ENCODE measurements around the gene WFDC10A. TPM values are rescaled to one million over a fixed set of nuclear protein-coding genes. Genes with fewer than 3 reads are reported as not detected.

WFDC10A gene
- total and polyA plus RNA-seq, 4 experiments from 2014 or later = not detected

GRCh38 chr20:45679650-45680049 is 50.1 kb downstream of the WFDC10A start:
- Mint-ChIP-seq H3K36me3 (peaks cover 0 to 4% of the 10 kb centered on the region in 2 donors), H3K27me3 (peaks cover 9 to 25% of the 10 kb centered on the region in 2 donors)
- CTCF ChIA-PET (ENCODE audit: partially characterized antibody) = no interaction called here

More at GRCh38 chr20:45679650-45680049, 50.1 kb downstream of the WFDC10A start:
- no peak overlapping the region for H3K4me3 Mint-ChIP-seq
- Histone ChIP-seq H3K4me1 (ENCODE audit: insufficient read depth, low read length) (no peaks in the 10 kb centered on the region), H3K9me3 (ENCODE audit: control insufficient read depth in 1 of 2, low read length in 2 of 2) (peaks cover 0 to 12% of the 10 kb centered on the region in 2 donors), H3K27me3 (ENCODE audit: insufficient read depth, low read length) (no peaks in the 10 kb centered on the region), H3K27ac (ENCODE audit: low read depth, low read length) (no peak overlapping the region), H3K4me3 (ENCODE audit: low read length in 2 of 2) (no peak overlapping the region), H3K36me3 (ENCODE audit: insufficient read depth, low read length) (no peaks in the 10 kb centered on the region)
- no peaks in the 10 kb centered on the region for H3K4me1 Mint-ChIP-seq
- no peak overlapping the region for H3K27ac Mint-ChIP-seq
- no peak for DNase-seq
- peaks cover 3 to 56% (median 41%) of the 10 kb centered on the region in 8 donors for H3K9me3 Mint-ChIP-seq
- intact Hi-C loops (cut with micrococcal nuclease) = no loop called here
- POLR2A ChIA-PET (ENCODE audit: partially characterized antibody) = no interaction called here

Other genes with a start within 250 kb of the WFDC10A start
- gene DBNDD2, start 221.4 kb upstream of the WFDC10A start, total RNA-seq = 10 to 100 TPM; 17.8 to 18.4 TPM
- gene DBNDD2, start 221.4 kb upstream of the WFDC10A start, polyA plus RNA-seq = 10 to 100 TPM; 12.9 to 15.4 TPM
- gene PIGT, start 213.6 kb upstream of the WFDC10A start, total RNA-seq = 10 to 100 TPM; 81.9 to 84.5 TPM
- gene PIGT, start 213.6 kb upstream of the WFDC10A start, polyA plus RNA-seq = 10 to 100 TPM; 85.6 to 92.2 TPM
- 1 to 10 TPM in 1 of 2 experiments, under 1 TPM in 1; 0.73 to 1.6 TPM for gene WFDC2, start 160.0 kb upstream of the WFDC10A start, total RNA-seq
- not detected for gene WFDC2, start 160.0 kb upstream of the WFDC10A start, polyA plus RNA-seq
- not detected for gene SPINT3, start 114.1 kb upstream of the WFDC10A start, total RNA-seq
- gene SPINT3, start 114.1 kb upstream of the WFDC10A start, polyA plus RNA-seq = not detected
- gene WFDC6, start 90.3 kb upstream of the WFDC10A start, total RNA-seq = not detected
- gene WFDC6, start 90.3 kb upstream of the WFDC10A start, polyA plus RNA-seq = not detected
- gene EPPIN, start 82.3 kb upstream of the WFDC10A start, total RNA-seq = not detected
- not detected for gene EPPIN, start 82.3 kb upstream of the WFDC10A start, polyA plus RNA-seq
- gene WFDC8, start 50.5 kb upstream of the WFDC10A start, total RNA-seq = not detected
- not detected for gene WFDC8, start 50.5 kb upstream of the WFDC10A start, polyA plus RNA-seq
- gene WFDC9, start 1.5 kb downstream of the WFDC10A start, total RNA-seq = not detected
- not detected for gene WFDC9, start 1.5 kb downstream of the WFDC10A start, polyA plus RNA-seq
- not detected for gene WFDC11, start 40.5 kb downstream of the WFDC10A start, total RNA-seq
- not detected for gene WFDC11, start 40.5 kb downstream of the WFDC10A start, polyA plus RNA-seq
- not detected for gene WFDC13, start 72.3 kb downstream of the WFDC10A start, total RNA-seq
- not detected for gene WFDC13, start 72.3 kb downstream of the WFDC10A start, polyA plus RNA-seq
- gene WFDC10B, start 75.3 kb downstream of the WFDC10A start, total RNA-seq = not detected
- gene WFDC10B, start 75.3 kb downstream of the WFDC10A start, polyA plus RNA-seq = not detected
- not detected for gene SPINT4, start 92.6 kb downstream of the WFDC10A start, total RNA-seq
- gene SPINT4, start 92.6 kb downstream of the WFDC10A start, polyA plus RNA-seq = not detected
- gene WFDC3, start 162.1 kb downstream of the WFDC10A start, total RNA-seq = not detected
- not detected for gene WFDC3, start 162.1 kb downstream of the WFDC10A start, polyA plus RNA-seq
- 10 to 100 TPM; 18.6 TPM for gene DNTTIP1, start 162.2 kb downstream of the WFDC10A start, total RNA-seq
- 10 to 100 TPM; 37.3 to 49.9 TPM for gene DNTTIP1, start 162.2 kb downstream of the WFDC10A start, polyA plus RNA-seq
- gene UBE2C, start 182.9 kb downstream of the WFDC10A start, total RNA-seq = under 1 TPM; 0.55 to 0.61 TPM
- gene UBE2C, start 182.9 kb downstream of the WFDC10A start, polyA plus RNA-seq = under 1 TPM in 1 of 2 donors, not detected in 1; 0.36 TPM
- not detected for gene TNNC2, start 197.6 kb downstream of the WFDC10A start, total RNA-seq
- gene TNNC2, start 197.6 kb downstream of the WFDC10A start, polyA plus RNA-seq = under 1 TPM; 0.61 to 0.67 TPM
- 1 to 10 TPM; 2.6 to 3.5 TPM for gene SNX21, start 204.1 kb downstream of the WFDC10A start, total RNA-seq
- 1 to 10 TPM in 1 of 2 donors, under 1 TPM in 1; 0.20 to 1.8 TPM for gene SNX21, start 204.1 kb downstream of the WFDC10A start, polyA plus RNA-seq
- 10 to 100 TPM; 30.6 to 33.4 TPM for gene ACOT8, start 227.7 kb downstream of the WFDC10A start, total RNA-seq
- 10 to 100 TPM; 38.0 to 54.3 TPM for gene ACOT8, start 227.7 kb downstream of the WFDC10A start, polyA plus RNA-seq
- 1 to 10 TPM; 6.7 to 7.1 TPM for gene ZSWIM3, start 227.9 kb downstream of the WFDC10A start, total RNA-seq
- 1 to 10 TPM in 1 of 2 donors, under 1 TPM in 1; 0.77 to 2.5 TPM for gene ZSWIM3, start 227.9 kb downstream of the WFDC10A start, polyA plus RNA-seq

Data from CD4-positive, alpha-beta memory T cell (primary cell).